Keratinocyte (primary cell): ENCODE measurements around the gene THRAP3. TPM values are rescaled to one million over a fixed set of nuclear protein-coding genes. Genes with fewer than 3 reads are reported as not detected.

Experiments used
- DNase-seq: peaks from one replicate; pipeline ENCODE4 v3.0.0-alpha.2; 2011; ENCODE audit warnings: low read depth, missing footprints, low spot score
- FAIRE-seq: peaks from 2 replicates; lab custom pipeline; 2011; peaks lifted over from hg19 to GRCh38; lab: Jason Lieb, UNC
- H2AFZ ChIP-seq: 2 replicates; pipeline ENCODE4 v1.6.0; 2012; ENCODE audit warnings: low read length, control low read depth, inconsistent platforms; ENCODE audit not compliant: control insufficient read depth
- H3K27ac ChIP-seq: 2 replicates; pipeline ENCODE4 v1.5.1; 2011; ENCODE audit warnings: low read length; ENCODE audit not compliant: control insufficient read depth, insufficient read depth
- H3K27me3 ChIP-seq: 3 replicates; pipeline ENCODE4 v1.6.0; 2011; ENCODE audit warnings: low read length; ENCODE audit not compliant: control insufficient read depth, insufficient read depth; ENCODE audit errors: extremely low read depth
- H3K36me3 ChIP-seq, 2 experiments: 2 replicates in 1 of 2; 3 replicates in 1 of 2; pipeline ENCODE4 v1.5.1; 2011; ENCODE audit warnings: low read length in 2 of 2, mild to moderate bottlenecking in 1 of 2; ENCODE audit not compliant: control insufficient read depth in 2 of 2, insufficient read depth in 2 of 2; ENCODE audit errors: extremely low read depth in 1 of 2
- H3K4me1 ChIP-seq: 3 replicates; pipeline ENCODE4 v1.5.1; 2011; ENCODE audit warnings: low read length; ENCODE audit not compliant: control insufficient read depth, insufficient read depth; ENCODE audit errors: extremely low read depth
- H3K4me2 ChIP-seq: 3 replicates; pipeline ENCODE4 v1.6.0; 2011; ENCODE audit warnings: low read depth, low read length; ENCODE audit not compliant: control insufficient read depth, insufficient read depth; ENCODE audit errors: extremely low read depth
- H3K4me3 ChIP-seq, 3 experiments: fragments of 200-600 bp in 1 of 3; sonication (generic) in 1 of 3; 2 replicates in 2 of 3; 3 replicates in 1 of 3; pipeline ENCODE4 v1.5.1; 2011 to 2016; ENCODE audit warnings: low read length in 3 of 3, mild to moderate bottlenecking in 3 of 3, control low read depth in 2 of 3, inconsistent platforms in 1 of 3, low read depth in 1 of 3, mixed read lengths in 1 of 3, mixed run types in 1 of 3, moderate library complexity in 1 of 3; ENCODE audit not compliant: control insufficient read depth in 2 of 3, insufficient read depth in 2 of 3; ENCODE audit errors: extremely low read depth in 1 of 3
- H3K79me2 ChIP-seq: 2 replicates; pipeline ENCODE4 v1.6.0; 2012; ENCODE audit warnings: low read length; ENCODE audit not compliant: control insufficient read depth, insufficient read depth
- H3K9ac ChIP-seq: 3 replicates; pipeline ENCODE4 v1.6.0; 2011; ENCODE audit warnings: low read length; ENCODE audit not compliant: control insufficient read depth, insufficient read depth; ENCODE audit errors: extremely low read depth
- H3K9me1 ChIP-seq: 3 replicates; pipeline ENCODE4 v1.6.0; 2011; ENCODE audit warnings: low read length; ENCODE audit not compliant: control insufficient read depth, insufficient read depth; ENCODE audit errors: extremely low read depth
- H3K9me3 ChIP-seq: 2 replicates; pipeline ENCODE4 v1.5.1; 2012; ENCODE audit warnings: low read depth, low read length; ENCODE audit not compliant: control insufficient read depth
- H4K20me1 ChIP-seq: 3 replicates; pipeline ENCODE4 v1.6.0; 2011; ENCODE audit warnings: low read length; ENCODE audit not compliant: control insufficient read depth, insufficient read depth; ENCODE audit errors: extremely low read depth
- EZH2 ChIP-seq: IDR thresholded peaks from one replicate; pipeline ENCODE4 v1.6.1; 2012; ENCODE audit warnings: inconsistent platforms, mild to moderate bottlenecking, low read length, moderate library complexity
- dilution Hi-C: fragments of 300-500 bp; cut with MboI; formaldehyde crosslinking; loops from one replicate; pipeline ENCODE4 v1.7.0; 2020; ENCODE audit warnings: low sequenced_read_pairs; ENCODE audit not compliant: extremely low pct_ligation_motif_present
- polyA plus RNA-seq, 5 experiments: library from polyadenylated mRNA; depleted of rRNA in 3 of 5; stranded (reverse) in 3 of 5; stranded (forward) in 1 of 5; unstranded in 1 of 5; fragments of >200 nt; gene quantifications; 1 replicate in 1 of 5; 2 replicates in 3 of 5; 3 replicates in 1 of 5; pipeline versions ENCODE4 v1.2.1 to v1.2.3, GENCODE V29; 2011 to 2012; ENCODE audit warnings: missing spikeins in 2 of 5, low read depth in 1 of 5, low replicate concordance in 1 of 5
- TF ChIP-seq, protein P1 (sequence below), 3 experiments: IDR thresholded peaks in 1 of 3; conservative IDR thresholded peaks in 1 of 3; optimal IDR thresholded peaks in 1 of 3; 2 replicates in 2 of 3; 3 replicates in 1 of 3; pipeline versions ENCODE3 to v1.5.1; 2011; ENCODE audit warnings: low read length in 3 of 3, mild to moderate bottlenecking in 3 of 3, moderate library complexity in 2 of 3, control low read depth in 1 of 3, inconsistent platforms in 1 of 3; ENCODE audit not compliant: insufficient read depth in 2 of 3; ENCODE audit errors: extremely low read depth in 1 of 3

Gene THRAP3
- polyA plus RNA-seq, 1 donor (not counting 4 experiments of a cell fraction or from before 2014, with no cell fraction given): 79.6 TPM

DNA sequence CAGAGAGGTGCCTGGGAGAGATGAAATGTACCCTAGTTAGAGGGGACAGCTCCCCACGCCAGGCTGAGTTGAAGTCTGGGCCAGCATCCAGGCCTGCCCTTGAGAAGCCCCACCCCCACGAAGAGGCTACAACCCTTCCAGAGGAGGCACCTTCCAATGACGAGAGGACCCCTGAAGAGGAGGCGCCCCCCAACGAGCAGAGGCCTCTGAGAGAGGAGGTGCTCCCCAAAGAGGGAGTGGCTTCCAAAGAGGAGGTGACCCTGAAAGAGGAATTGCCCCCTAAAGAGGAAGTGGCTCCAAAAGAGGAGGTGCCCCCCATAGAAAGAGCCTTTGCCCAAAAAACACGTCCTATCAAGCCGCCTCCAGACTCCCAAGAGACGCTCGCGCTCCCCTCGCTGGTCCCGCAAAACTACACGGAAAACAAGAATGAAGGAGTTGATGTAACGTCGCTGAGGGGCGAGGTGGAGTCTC, 96.1 kb downstream of the THRAP3 start:
- TF ChIP-seq, protein P1, sequence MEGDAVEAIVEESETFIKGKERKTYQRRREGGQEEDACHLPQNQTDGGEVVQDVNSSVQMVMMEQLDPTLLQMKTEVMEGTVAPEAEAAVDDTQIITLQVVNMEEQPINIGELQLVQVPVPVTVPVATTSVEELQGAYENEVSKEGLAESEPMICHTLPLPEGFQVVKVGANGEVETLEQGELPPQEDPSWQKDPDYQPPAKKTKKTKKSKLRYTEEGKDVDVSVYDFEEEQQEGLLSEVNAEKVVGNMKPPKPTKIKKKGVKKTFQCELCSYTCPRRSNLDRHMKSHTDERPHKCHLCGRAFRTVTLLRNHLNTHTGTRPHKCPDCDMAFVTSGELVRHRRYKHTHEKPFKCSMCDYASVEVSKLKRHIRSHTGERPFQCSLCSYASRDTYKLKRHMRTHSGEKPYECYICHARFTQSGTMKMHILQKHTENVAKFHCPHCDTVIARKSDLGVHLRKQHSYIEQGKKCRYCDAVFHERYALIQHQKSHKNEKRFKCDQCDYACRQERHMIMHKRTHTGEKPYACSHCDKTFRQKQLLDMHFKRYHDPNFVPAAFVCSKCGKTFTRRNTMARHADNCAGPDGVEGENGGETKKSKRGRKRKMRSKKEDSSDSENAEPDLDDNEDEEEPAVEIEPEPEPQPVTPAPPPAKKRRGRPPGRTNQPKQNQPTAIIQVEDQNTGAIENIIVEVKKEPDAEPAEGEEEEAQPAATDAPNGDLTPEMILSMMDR (optimal IDR thresholded peaks at IDR 0.05 in 1 of 3, IDR thresholded peaks at IDR 0.05 in 1 of 3, conservative IDR thresholded peaks at IDR 0.05 in 1 of 3; ENCODE audit: extremely low read depth in 1 of 3, insufficient read depth in 2 of 3, low read length in 3 of 3): no peak
- TF ChIP-seq EZH2: no peak
- Histone ChIP-seq H3K4me2 (no peak overlapping the region), H3K4me1 (no peaks in the 10 kb centered on the region), H3K36me3 (peaks cover 4 to 6% of the 10 kb centered on the region in 2 experiments), H3K27ac (no peak overlapping the region), H4K20me1 (no peaks in the 10 kb centered on the region), H3K79me2 (no peaks in the 10 kb centered on the region), H2AFZ (no peak overlapping the region), H3K27me3 (no peaks in the 10 kb centered on the region), H3K4me3 (no peak overlapping the region), H3K9ac (no peak overlapping the region), H3K9me1 (no peaks in the 10 kb centered on the region), H3K9me3 (no peaks in the 10 kb centered on the region)
- no peak for FAIRE-seq
- no peak for DNase-seq
- dilution Hi-C loops: no loop called here

DNA sequence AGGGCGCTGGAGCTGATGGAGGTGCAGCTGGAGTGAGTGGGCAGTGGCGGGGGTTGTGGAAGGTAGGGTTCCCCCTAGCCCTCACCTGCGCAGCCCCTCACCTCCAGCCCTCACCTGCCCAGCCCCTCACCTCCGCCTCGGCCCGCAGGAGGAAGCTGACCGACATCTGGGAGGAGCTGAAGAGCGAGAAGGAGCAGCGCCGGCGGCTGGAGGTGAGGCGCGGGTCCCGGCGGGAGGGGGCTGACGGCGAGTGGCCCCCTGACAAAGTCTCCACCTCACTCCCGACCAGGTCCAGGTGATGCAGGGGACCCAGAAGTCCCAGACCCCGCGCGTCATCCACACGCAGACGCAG, 96.5 kb downstream of the THRAP3 start:
- H2AFZ ChIP-seq: no peak overlapping the region

More for the DNA sequence above, 96.5 kb downstream of the THRAP3 start:
- Histone ChIP-seq H3K9me1 (no peaks in the 10 kb centered on the region), H3K9me3 (no peaks in the 10 kb centered on the region), H3K4me3 (no peak overlapping the region), H3K27ac (no peak overlapping the region), H3K27me3 (no peaks in the 10 kb centered on the region), H3K4me1 (no peaks in the 10 kb centered on the region), H3K36me3 (peaks cover 4% of the 10 kb centered on the region in 2 experiments), H3K4me2 (no peak overlapping the region), H4K20me1 (no peaks in the 10 kb centered on the region), H3K79me2 (no peaks in the 10 kb centered on the region), H3K9ac (no peak overlapping the region)
- dilution Hi-C loops: no loop called here
- TF ChIP-seq EZH2: no peak
- TF ChIP-seq, protein P1 (optimal IDR thresholded peaks at IDR 0.05 in 1 of 3, IDR thresholded peaks at IDR 0.05 in 1 of 3, conservative IDR thresholded peaks at IDR 0.05 in 1 of 3; ENCODE audit: extremely low read depth in 1 of 3, insufficient read depth in 2 of 3, low read length in 3 of 3): no peak
- no peak for FAIRE-seq
- no peak for DNase-seq
